Daoy (cell line): ENCODE measurements around the gene LRP2. TPM values are rescaled to one million over a fixed set of nuclear protein-coding genes. Genes with fewer than 3 reads are reported as not detected.
"Not testable (repeated sequence)": the region's sequence is repeated elsewhere in the genome, so short reads cannot be mapped to it uniquely, and the experiment has no call there.

ENCODE experiments used
- DNase-seq: peaks from one replicate; pipeline ENCODE4 v3.0.0-alpha.2; 2015; ENCODE audit warnings: low read depth
- total RNA-seq: library from RNA; depleted of rRNA; stranded (reverse); fragments of >200 nt; shearing (Covaris generic); gene quantifications from 2 replicates; pipeline ENCODE4 v1.2.3, GENCODE V29; 2014

LRP2 gene
- total RNA-seq, 1 experiment from 2014 or later: under 0.01 TPM

DNA sequence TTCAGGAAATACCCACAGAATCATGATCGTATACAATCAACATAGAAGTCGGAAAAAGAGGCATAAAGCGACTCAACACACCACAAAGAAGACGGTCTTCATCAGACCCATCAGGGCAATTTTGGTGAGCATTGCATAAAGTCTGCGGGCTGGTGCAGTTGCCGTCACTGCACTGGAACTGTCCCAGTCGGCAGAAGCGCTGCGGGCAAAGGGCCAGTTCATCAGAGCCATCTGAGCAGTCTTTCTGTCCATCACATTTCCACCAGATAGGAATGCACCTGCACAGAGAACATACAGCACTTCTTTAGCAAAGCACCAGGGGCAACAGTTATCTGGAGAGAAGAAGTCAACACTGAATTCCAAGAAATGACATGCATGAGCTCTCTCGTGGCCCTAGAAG lies 187.2 kb downstream of the LRP2 start:
- DNase-seq: no peak

DNA sequence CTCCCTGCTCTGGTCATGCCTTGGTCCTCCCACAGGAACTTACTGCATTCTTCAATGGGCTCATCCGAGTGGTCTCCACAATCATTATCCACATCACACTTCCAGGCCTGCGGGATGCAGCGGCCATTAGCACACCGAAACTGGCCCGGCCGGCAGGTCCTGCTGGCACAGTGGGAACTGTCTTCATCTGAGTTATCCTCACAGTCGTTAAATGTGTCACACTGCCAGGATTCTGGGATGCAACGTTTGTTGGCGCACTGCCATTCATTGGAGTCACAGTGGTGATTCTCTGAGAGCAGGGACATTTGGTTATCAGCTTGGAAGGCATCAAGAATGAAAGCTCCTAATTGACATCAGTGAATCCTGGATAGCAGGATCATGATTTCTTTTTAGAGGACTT lies 188.5 kb downstream of the LRP2 start:
- DNase-seq: no peak

DNA sequence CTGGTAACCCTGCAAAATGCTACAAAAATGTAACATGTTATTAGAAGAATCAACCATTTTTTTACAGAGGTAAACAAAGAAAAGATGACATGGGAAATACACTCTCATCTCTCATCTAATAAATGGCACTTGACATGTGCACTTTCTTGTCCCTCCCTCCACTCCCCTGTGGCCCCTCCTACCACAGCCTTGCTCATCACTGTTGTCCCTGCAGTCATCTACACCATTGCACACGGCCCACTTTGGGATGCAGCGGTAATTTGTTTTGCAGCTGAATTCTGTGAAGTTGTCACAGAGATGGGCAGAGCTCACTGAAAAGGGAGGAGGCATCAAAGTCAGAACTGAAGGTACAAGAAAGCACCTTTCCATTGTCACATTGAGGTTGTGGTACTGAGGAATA lies 189.4 kb downstream of the LRP2 start:
- DNase-seq: no peak

DNA sequence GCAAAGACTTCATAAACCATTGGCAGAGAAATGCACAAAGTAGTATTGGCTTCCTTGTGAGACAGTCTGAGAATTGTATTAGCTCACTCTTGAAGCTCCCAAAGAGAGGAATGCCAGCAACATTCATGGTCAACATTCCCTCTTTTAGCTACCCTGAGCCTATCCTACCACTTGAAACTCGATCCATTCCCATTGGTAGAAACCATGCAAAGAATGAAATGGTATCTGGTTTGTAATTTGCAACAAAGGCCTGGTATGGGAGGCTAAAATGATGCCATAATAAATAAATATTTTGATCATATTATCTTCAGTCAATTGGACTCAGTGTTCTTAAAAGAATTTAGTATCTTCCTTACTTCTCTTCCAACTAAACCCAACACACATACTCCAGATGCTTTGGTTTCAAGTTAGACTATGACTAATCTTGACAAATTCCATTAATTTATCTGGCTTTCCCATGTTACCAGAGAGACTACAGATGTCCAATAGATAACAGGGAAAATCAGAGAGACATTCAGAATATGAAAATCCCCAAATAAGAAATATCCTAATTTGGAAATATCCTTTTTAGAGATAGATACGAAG lies 190.1 kb downstream of the LRP2 start:
- no peak for DNase-seq

DNA sequence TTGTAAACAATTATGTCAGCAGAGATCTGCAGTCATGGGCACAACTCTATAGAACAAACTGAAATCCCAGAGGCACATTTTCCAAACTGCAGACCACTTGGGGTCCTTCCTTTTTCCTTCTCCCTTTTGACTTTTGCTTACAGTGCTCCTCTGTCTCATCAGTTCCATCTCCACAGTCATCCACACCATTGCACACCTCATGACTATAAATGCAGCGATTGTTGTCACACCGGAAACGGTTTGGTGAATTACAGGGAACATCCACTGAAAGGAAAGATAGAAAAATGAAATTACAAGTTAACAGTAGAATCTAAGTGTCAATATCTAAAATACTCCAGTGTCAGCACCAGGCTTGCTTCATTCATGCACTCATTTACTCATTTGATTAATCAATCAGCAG lies 196.5 kb downstream of the LRP2 start:
- no peak for DNase-seq

DNA sequence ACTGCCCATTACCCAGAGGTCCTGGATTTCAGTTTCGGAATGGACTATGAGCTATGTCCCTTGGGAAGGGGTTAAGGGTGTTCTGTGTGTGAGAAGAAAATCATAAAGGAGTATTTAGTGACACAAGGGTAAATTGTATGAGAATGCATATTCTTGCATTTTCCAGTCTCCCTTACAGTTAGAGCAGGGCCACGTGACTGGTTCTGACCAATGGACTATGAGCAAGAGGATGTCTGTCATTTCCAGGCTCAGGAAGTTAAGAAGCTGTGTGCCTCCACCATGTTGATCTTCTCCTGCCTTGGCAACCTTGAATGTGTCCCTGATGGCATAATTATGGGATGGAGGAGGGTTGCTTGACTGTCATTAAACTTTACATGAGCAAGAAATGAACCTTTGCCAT lies 198.0 kb downstream of the LRP2 start:
- DNase-seq: no peak

DNA sequence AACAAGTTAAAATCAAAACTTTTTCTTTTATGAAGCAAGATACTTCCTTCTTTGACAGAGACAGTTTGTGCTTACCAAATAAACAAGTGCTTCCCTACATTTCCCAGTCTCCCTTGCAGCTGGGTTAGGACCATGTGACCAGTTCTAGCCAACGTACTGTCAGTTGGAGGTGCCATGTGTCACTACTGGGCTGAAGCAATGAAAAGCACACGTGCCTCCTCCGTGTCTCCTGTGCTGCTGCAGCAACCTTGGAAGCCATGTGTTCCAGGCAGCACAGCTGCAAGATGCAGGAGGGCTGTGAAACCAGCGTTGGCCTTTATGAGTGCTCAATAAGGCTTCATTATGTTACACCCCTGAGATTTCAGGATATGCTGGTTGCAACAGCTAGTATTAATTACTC lies 199.7 kb downstream of the LRP2 start:
- no peak for DNase-seq

DNA sequence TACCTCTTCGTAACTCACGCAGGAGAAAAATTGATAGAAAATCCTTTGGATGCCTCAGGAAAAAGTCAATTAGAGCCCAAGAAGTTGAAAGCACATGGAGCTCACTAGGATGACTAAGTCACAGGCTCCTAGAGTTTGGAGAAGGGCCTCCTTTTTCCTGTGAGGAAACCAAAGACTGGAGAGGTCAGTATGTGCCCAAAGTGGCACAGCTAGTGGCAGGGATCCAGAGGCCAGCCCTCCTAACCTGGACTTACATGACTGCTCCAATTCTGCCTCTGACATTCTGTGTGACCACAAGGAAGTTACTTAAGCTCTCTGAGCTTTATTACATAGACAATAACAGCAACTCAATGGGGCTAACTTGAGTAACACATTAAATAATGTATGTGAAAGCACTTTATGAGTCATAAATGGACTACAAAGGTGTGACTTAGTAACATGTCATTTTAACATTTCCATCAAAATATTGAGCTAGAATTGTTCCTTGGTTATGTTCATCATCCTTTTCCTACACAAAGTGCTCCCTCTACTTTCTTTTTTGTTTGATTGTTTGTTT lies 201.3 kb downstream of the LRP2 start:
- DNase-seq: no peak

DNA sequence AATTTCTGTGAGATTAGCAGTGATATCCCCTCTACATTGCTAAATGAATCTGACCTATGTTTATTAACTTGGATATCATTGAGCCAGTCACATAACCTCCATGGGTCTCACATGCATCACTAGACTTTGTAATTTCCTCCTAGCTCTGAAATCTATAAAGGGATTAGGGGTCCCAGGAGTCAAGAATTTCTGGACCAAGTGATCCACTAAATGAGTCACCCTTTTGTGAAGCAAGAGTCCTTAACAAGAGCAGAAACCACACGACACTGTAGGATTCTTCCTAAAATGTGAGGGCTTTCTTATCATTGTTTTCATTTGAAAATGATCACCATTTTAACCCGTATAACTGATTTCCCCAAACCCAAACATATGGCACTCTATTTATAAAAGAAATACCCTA lies 202.6 kb downstream of the LRP2 start:
- DNase-seq: no peak

DNA sequence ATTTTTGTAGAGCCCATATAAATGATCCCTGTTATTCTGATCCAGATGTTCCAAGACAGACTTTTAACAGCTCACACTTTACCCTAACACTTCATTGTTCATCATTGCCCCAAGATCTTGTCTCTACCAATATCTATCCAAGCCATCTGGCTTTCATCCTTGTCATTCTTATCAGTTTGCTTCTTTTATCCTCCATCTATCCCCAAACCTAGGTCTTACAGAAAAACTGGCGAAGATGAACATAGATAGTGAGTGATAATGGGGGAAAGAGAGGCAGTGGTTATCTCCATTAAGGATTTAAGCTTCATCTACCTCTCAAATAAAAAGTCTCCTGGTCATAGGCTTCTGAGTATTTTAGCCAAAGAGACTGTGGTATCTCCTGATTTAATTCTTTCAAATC lies 203.5 kb downstream of the LRP2 start:
- DNase-seq: no peak

DNA sequence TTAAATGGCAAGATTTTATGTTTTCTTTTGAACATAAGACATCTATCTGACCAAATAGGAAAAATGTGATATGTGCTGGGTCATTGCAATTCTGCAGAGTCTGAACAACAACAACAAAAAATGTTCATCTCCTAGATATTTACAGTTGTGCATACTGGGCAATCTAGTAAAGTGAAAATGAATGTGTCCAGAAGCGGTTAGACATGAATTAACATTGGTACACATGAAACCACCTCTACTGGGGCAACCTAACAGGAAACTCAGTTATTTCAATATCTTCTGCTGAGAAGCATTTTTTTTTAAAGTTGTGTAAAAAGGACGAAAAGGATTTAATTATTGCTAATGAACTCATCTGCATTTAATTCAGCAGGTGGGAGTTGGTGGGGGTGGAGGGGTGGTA lies 216.1 kb downstream of the LRP2 start:
- DNase-seq: no peak

DNA sequence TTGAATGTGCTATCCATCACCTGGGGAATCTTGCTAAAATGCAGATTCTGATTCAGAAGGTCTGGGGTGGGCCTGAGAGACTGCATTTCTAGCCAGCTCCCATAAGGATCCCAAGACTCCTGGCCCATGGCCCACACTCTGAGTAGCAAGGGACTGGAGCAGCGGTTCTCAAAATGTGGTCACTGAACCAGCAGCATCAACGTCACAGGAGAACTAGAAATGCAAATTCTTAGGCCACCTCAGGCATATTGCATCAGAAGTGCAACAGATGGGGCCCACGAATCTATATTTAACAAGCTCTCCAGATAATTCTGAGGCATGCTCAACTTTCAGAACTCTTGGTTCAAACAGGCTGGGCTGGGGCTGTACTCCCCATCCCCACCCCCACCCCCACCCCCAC lies 218.3 kb downstream of the LRP2 start:
- DNase-seq: no peak

DNA sequence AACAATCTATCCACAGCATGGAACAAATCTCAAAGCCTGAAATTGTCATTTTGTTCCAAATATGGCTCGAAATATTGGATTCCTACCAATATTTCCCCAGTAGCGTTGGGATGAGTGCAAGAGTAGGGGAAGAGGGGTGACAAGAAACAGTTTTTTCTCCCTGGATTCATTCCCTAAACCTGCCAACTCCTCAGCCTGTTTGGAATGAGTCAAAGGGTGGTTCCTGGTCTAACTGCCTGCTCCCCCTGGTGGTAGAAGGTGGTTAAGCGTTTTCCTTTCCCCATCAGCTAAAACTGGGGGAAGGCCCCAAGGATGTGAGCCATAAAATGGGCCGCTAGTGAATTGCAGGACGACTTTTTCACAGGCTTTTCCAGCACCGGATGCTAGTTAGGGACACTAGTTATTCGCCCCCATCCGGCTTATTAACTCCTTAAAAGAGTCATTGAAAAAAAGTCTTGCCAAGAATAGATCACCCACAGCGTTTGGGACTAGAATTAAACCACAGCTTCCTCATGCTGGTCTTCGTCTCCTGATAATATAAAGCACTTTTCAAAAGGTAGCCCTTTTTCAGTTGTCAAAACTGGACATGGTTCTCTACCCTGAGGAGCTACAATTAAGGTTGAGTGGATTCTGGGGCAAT lies 220.5 kb downstream of the LRP2 start:
- DNase-seq: peak; percentile 71

DNA sequence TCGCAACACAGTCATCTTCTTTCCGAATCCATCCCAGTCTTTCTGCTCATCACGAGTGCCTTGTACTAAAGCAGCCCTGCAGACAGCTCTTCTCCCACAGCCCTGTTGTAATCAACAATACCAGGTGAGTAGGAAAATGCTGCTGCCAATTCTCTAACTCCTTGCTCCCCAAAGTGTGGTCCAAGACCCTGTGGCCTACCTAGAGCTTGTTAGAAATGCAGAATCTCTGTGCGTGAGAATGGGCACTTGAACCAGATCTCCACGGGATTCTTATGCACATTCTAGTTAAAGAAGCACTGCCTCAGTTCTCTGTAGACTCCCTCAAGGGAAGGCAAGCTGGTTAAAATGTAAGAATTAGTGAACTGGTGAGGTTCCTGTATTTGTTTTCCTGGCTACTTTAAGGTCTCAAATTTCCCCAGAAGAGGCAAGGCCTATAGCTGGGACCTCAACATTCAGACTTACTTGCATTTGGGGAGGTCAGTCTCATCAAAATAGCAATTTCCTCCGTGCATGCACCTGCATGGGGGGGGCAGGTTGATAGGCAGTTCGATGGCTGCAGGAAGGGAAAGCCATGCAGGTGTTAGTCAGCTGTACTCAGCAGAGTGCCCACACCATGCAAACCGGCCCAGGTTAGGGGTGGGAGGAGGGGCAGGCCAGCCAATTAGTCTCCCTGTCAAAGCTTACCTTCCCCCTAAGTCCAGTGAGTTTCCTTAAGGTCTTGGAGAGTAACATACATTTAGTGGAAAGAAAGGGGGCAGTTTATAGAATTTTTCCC lies 222.2 kb downstream of the LRP2 start:
- DNase-seq: no peak

DNA sequence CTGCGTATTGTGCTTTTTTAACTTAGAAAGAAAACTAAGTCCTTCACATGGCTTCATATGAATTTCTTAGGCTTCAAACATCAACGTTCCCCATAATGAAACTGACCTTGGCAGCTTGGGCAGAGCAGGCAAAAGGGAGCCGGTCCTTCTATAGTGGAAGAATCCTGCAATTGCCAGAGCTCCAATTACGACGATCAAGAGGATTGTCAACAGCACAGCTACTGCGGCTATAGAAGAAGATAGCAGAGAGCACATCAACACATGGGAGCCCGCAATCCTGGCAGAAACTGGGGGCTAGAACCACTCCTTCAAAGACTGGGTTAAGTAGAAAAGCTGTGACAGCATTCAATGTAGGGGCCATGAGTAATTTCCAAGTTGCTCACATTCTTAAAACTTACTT lies 223.2 kb downstream of the LRP2 start:
- DNase-seq: no peak

DNA sequence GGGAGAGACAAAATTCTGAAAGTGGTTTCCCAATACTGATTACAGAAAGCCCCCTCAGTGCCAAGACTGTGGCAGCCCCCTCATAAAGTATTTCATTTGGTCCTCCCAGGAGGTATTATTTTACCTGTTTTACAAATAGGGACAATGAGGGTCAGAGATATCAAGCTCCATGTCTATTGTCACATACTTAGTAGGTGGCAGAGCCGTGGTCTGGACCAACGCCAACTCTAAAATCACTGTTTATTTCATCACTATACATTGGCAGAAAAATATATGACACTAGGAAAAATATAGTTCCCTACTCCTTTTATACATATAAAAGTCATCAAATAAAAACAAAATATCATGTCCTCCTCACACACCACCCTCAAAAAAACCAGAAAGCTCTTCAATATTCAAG lies 224.4 kb downstream of the LRP2 start:
- DNase-seq: no peak

DNA sequence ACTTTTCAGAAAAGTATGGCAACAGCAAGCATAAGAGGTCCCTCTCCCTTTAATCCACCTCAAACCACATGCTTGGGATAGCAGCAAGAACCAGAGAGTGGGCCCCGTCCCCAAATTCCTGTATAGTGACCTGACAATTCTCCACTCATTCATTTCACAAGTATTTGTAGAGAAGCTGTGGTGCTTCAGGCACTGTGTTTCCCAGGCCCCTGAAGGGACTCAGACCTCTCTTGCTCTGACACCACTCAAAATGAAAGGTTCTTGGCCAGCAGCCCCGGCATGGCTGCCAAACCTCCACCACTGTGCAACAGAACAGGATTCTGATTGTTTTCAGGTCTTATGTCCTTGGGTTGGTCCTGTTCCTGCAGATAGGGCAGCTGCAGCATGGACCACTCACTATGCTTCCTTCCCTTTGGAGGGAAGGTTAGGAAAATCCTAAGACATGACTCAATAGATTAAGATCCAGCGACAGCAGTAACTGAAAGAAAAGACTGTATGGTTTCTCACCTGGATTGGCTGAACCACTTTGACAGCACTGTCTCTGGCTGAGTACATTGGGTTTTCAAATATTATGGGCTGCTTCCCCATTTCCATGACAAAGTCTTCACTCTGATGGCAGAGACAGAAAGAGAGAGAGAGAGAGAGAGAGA lies 225.3 kb downstream of the LRP2 start:
- no peak for DNase-seq

DNA sequence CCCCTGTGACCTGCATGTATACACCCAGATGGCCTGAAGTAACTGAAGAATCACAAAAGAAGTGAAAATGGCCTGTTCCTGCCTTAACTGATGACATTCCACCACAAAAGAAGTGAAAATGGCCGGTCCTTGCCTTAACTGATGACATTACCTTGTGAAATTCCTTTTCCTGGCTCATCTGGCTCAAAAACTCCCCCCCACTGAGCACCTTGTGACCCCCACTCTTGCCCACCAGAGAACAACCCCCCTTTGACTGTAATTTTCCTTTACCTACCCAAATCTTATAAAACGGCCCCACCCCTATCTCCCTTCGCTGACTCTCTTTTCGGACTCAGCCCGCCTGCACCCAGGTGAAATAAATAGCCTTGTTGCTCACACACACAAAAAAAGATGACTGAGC lies 225.9 kb downstream of the LRP2 start:
- not testable (repeated sequence) for DNase-seq

DNA sequence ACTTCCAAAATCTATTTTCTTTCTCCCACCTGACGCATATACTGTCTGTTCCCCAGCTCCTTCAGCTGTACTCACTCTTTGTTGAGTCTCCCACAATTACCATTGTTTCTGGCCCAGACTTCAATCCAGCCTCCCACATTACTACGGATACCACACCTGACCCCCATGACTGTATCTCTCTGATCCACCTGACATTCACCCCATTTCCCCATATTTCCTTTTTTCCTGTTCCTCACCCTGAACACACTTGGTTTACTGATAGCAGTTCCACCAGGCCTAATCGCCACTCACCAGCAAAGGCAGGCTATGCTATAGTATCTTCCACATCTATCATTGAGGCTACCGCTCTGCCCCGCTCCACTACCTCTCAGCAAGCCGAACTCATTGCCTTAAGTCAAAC lies 228.1 kb downstream of the LRP2 start:
- not testable (repeated sequence) for DNase-seq

DNA sequence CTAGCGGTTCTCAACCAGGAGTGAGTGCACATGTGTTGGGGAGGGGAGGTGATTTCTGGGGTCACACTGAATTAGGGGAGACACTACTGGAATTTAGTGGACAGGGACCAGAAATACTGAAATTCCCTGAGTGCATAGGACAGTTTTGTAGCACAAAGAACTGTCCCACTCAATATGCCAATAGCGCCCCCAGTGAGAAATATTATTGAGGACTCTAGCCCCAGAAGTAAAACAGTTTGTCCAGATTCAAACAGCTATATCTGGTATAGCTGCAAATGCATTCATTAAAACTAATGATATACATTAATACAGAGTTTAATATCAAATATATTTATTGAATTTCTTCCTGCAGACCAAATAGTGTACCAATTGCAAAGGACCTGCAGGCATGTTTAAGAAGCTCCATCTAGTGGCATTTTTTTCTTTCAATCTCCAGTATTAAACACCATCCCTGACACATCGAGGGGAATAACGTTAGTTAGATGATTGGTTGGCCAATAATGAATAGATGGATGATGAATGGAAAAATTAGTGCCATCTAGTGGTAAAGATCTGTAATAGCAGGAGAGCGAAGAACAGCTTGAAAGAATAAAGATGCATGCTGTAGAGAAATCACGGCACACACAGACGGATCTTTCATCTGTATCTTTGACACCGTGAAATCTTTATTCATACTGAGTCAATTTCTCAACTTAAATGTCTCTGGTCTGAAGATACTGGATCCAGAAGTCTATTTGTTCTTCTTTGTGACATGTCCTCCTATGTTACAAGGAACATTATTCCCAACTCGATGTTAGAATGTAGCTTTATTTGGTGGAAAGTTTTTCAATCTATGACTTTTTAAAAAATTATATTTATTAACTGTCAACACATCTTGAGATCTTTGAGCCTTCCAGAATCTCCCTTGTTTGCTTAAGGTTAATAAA lies 230.5 kb downstream of the LRP2 start:
- peak; percentile 46 for DNase-seq

DNA sequence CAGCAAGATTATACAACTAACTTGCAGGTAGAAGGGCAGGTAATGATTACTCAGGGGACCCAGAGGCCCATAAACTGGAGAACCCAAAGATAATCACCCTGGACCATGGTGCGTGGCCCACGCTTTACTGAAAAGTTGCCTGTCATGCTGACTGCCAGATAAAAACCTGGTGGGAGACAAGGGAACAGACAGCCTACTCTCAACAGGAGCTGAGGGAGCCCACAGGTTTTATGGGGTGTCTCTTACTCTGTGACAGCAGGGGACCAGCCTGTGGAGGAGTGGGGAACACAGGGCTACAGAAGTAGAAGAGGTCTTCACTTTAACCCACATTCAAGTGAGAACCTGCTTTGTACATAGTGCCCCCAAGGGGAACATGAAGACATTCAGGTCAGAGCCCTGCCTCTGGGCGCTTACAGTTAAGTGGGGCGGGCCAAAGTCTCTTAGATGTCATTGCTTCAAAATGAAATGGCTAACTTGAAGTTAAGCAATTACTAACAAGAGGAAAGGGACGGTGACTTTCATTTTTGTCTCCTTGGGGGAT lies 232.6 kb downstream of the LRP2 start:
- DNase-seq: no peak
